GM18867 (cell line): ENCODE data around the gene HOXC9.

Source experiments
- ATAC-seq: cut with Tn5 transposase; IDR thresholded peaks from one replicate; pipeline ENCODE4 v1.9.1; 2021; ENCODE audit warnings: mild to moderate bottlenecking, moderate library complexity; ENCODE audit not compliant: unreplicated experiment

HOXC9 gene

GRCh38 chr12:53999559-54000115 is 324 bp upstream of the HOXC9 start:
- no peak for ATAC-seq

DNA sequence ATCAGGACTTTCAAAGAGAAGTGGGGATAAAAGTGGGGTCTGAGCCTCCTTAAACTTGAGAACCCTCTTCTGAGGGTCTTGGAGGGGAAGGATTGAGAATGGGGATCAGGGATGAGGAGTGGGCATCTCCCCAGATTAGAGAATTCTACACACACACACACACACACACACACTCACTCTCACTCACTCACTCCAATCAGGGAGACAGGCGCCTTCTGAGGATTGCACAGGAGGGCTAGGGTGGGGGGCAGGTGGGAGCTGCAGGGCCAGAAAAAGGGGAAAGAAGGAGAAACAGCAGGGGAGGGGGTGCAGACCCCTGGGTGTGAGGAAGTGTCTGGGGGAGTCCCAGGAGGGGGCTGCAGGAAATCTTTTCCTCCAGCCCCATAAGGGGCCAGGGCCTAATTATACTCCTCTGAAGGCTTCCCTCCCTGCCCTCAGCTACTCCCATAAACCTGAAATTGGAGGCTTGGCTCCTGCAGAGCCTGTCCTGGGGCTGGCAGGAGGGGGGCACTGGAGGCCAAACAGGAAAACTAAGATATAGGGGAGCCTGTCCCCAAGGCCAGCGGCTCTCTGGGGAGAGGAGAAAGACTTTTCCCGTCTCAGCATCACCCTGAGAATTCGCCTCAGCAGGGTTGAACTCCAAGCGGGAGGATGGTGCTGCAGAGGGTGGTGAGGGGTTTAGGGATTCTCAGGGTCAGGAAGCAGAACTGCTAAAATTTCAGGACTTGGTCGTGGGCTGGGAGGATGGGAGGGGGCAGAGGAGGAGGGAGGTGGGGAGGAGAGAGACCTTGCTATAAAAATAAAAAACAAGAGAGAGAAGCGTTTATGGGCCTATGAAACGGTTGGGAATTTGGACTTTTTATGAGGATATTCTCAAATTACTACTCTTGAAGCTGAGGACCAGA is 1.6 kb downstream of the HOXC9 start:
- no peak for ATAC-seq

DNA sequence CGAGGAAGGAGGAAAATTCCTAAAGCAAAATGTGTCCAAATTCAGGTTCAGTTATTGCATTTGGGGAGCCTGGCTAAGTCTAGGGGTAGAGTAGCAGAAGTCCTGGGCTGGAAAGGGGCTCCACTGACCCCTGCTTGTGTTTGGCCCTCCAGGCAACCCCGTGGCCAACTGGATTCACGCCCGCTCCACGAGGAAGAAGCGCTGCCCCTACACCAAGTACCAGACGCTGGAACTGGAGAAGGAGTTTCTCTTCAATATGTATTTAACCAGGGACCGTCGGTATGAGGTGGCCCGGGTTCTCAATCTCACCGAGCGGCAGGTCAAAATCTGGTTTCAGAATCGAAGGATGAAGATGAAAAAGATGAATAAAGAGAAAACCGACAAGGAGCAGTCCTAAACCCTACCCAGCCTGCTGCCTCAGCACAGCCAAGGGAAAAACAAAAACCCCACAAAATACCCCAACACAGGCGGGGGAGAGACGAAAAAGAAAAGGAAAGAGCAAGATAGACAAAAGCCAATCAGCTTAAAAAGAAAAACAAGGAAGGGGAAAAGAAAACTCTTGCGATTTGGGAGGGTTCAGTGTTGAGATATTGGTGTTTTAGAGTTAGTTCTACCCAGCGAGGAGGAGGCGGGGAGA is 2.4 kb downstream of the HOXC9 start:
- ATAC-seq, result no peak

- no peak for ATAC-seq
Measured at GRCh38 chr12:54002915-54003389, 3.0 kb downstream of the HOXC9 start.

DNA sequence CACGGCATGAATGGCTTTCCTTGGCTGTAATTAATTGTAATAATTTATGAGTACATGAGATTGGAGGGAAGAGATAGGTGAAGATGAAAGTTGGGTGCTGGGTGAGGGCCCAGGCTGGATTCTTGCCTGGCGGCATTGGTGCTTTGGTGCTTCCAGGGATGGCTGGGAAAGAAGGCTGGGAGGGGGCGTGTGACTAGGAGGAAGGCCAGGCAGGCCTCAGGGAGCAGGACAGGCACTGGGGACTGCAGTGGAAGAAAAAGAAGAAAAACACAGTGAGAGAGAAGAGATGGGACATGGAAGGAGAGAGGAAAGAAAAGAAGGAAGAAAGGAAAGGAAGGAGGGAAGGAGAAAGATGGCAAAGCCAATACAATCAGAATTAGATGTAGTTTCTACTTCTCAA is 3.7 kb downstream of the HOXC9 start:
- no peak for ATAC-seq

DNA sequence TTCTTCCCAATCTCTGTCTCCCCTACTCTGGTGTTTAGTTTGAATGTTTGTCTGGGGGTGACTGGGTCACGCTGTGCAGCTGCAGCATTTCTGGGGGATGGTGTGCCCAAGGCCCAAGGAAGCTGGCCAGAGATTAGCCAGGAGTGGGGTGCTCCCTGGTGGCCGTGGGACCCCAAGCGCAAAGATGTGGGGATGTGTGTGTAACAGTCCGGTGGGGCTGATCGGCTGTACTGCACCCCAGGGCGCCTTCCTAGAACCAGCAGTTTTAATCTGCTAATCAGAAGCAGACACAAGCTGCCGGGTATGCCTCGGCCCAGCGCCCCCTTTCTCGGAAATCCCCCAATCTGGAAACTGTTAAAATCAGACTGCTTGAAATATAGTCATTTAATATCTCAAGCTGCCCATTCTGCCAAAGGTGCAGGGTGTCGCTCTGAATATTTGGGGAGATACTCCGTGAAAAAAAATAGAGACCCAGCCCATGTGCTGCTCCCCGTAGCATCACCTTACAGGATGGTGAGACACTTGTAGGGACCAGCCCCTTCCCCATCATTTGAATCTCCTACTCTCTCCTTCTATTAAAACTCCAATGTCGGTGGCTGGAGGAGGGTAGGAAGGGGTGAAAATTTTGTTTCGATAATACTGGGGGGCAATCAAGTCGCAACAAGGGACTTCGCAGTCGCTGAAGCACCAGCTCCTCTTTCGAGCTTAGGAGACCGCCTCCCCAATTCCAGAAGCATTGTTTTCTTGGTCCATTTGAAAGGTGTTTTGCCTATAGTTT is 4.3 kb downstream of the HOXC9 start:
- ATAC-seq, result no peak

DNA sequence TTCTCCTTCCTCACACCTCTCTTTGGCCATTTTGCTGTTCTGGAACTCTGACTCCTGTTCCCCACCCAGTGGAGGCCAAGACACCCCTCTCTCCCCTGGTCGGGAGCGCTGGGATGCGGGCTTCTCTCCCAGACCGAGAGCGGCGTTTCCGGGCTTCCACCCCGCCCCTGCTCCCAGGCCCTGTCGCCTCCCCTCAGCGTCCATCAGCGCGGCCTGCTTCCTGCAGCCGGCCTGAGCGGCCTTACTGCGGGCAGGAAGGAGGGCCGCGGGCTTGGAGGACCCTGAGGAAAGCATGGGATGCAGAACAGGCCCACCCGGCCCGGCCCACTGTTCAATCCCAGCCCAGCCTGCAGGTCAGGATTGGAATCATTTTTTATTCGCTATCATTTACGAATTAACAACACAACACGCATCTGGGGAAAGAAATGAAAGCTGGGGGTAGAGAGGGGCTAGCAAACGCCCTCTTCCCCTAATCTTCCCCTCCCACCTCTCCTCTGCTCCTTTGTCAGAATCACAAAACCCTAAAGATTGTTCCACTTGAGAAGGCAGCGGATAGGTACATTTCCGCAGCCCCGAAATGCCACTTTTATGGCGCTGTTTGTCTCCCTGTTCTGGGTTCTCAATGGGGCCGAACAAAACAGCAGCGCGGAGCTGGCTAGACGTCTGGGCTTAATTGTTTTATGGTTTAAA is 5.0 kb downstream of the HOXC9 start:
- ATAC-seq, result no peak

DNA sequence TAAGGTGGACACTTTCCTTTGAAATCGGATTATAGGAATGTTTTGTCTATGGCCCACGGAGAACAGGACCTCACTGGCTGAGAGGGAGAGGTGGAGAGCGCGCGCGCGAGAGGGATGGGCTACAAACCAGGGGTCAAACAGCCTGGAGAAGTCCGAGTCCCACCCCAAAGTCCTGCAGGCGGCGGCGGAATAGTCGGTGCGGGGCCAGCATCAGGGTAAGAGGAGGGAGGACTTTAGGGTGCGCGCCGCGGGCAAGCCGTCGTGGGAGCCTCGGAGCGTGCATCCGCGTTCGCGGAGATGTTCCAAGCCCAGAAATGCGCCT is 5.5 kb downstream of the HOXC9 start:
- ATAC-seq, result no peak

DNA sequence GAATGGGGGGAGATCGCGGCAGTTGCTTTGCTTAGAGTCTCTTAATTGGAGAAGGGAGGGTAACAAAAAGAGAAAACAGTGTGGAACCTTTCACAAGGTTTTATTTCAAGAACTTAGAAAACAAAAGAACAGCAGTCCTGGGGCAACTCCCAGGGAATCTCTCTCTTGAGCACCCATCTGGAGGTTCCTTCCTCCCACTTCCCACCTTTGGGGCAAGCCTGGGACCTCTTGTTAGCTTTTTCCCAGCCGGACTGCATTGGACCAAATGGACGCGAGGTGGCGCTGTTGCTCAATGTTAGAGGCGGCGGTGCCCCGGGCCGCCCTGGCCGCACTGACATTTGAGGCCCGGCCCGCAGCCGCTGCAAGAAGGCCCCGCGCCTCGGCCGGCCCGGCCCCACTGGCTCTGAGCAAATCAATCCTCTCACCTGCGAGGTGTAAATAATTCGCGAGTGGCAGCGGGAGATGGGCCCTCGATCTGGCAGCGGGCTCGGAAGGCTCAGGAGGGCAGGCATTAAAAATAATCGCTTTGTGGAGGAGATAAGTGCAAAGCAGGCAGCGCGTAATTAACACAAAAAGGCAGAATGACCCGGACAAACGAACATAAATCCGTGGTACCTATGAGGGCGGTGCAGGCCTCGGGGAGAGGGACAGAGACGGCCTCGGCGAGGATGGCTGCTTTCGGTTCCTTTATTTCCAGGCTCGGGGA is 6.0 kb downstream of the HOXC9 start:
- ATAC-seq, result peak; percentile 68

GRCh38 chr12:54006559-54007220 is 6.7 kb downstream of the HOXC9 start:
- ATAC-seq, result no peak

- no peak for ATAC-seq
Measured at GRCh38 chr12:54007538-54008259, 7.7 kb downstream of the HOXC9 start.

GRCh38 chr12:54008260-54008552 is 8.2 kb downstream of the HOXC9 start:
- no peak for ATAC-seq

DNA sequence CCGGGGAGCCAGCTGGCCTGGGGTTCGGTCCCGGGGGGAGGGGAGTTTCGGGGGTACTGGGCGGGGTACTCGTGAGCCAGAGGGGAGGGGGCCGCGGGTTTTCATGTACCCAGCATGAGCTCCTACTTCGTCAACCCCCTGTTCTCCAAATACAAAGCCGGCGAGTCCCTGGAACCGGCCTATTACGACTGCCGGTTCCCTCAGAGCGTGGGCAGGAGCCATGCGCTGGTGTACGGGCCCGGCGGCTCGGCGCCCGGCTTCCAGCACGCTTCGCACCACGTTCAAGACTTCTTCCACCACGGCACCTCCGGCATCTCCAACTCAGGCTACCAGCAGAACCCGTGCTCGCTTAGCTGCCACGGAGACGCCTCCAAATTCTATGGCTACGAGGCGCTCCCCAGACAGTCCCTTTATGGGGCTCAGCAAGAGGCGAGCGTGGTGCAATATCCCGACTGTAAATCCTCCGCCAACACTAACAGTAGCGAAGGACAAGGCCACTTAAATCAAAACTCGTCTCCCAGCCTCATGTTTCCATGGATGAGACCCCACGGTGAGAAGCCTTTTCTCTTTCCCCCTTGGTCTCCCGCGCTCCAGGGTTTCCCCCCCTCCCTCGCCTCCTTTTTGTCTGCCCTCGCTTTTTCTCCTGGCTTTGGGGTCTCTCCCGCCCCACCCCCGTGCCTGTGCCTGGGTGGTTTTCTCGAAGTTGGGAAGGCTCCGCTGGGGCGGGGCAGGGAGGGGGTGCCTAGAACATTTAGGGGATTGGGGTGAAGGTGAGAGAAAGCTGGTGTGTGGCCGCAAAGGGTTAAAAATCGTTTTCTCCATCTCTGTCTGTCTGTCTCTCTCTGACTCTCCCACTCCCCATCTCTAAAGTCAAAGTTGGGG is 9.5 kb downstream of the HOXC9 start:
- ATAC-seq, result no peak

- ATAC-seq, result no peak
Measured at GRCh38 chr12:54010053-54010971, 10.4 kb downstream of the HOXC9 start.

DNA sequence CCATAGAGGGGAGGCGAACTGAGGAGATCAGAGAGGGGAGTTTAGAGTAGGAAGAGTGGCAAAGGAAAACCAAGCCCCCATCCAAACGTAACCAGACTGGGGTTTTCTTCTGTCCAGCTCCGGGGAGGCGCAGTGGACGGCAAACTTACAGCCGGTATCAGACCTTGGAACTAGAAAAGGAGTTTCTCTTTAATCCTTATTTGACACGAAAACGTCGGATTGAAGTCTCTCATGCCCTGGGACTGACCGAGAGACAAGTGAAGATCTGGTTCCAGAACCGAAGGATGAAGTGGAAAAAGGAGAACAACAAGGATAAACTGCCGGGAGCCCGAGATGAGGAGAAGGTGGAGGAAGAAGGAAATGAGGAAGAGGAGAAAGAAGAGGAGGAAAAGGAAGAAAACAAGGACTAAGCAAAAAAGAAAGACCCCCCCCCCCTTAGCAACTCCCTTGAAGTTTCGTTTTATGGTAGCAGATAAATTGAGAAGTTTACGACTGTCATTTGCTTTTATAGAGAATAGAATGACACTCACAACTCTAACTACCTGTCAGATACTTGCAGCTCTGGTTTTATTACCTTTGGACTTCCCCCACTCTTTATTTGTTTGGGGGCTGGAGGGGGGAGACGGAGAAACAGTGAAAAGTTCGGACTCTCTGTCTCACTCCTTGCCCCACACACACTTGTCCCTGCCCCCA is 11.2 kb downstream of the HOXC9 start:
- ATAC-seq, result no peak
